Ovary (tissue), 9 donors: ENCODE data around the gene HOXA2. TPM values are rescaled to one million over a fixed set of nuclear protein-coding genes. Genes with fewer than 3 reads are reported as not detected.

Experiments used
- DNase-seq, 5 donors: peaks; one replicate each; pipeline ENCODE4 v3.0.0-alpha.2; 2019 to 2020
- H3K27ac ChIP-seq, 2 donors: fragments of 200-600 bp; one replicate each; pipeline versions ENCODE4 v1.5.1 to v1.8.0; 2019 to 2022
- H3K27me3 ChIP-seq: fragments of 200-600 bp; one replicate; pipeline ENCODE4 v1.8.0; 2022
- H3K36me3 ChIP-seq: fragments of 200-600 bp; sonication (generic); one replicate; pipeline ENCODE4 v1.5.1; 2019
- H3K4me1 ChIP-seq: one replicate; pipeline ENCODE4 v1.8.1; 2013; ENCODE audit warnings: mild to moderate bottlenecking, moderate library complexity; ENCODE audit not compliant: insufficient read depth
- H3K4me3 ChIP-seq: fragments of 200-600 bp; sonication (generic); one replicate; pipeline ENCODE4 v1.5.1; 2017
- H3K9me3 ChIP-seq, 2 donors: fragments of 200-600 bp in 1 of 2; sonication (generic) in 1 of 2; one replicate each; pipeline versions ENCODE4 v1.5.1 to v1.8.1; 2013 to 2019; ENCODE audit warnings: mild to moderate bottlenecking in 1 of 2, moderate library complexity in 1 of 2
- EP300 ChIP-seq: sonication (generic); formaldehyde crosslinking; IDR thresholded peaks from one replicate; pipeline ENCODE4 v1.6.1; 2017; ENCODE audit warnings: antibody characterized with exemption
- POLR2A ChIP-seq: fragments of 450-650 bp; IDR thresholded peaks from one replicate; pipeline ENCODE4 v1.6.1; 2017; ENCODE audit warnings: antibody characterized with exemption, mild to moderate bottlenecking, moderate library complexity
- WGBS, 3 donors: extraction: QIAGEN DNeasy Blood & Tissue Kit in 1 of 3; methylation state at CpG; one replicate each; pipeline versions ENCODE4 v1.1.5 to v1.1.7; 2013 to 2017; 5-methylcytosine and 5-hydroxymethylcytosine counted together
- intact Hi-C, 4 donors: fragments of 100-400 bp; cut with DNase I; formaldehyde crosslinking; loops; one replicate each; pipeline versions ENCODE4 v1.11.0 to v1.15.1; 2022 to 2023
- polyA plus RNA-seq, 2 donors: library from polyadenylated mRNA; stranded (reverse); fragments of 200-250 nt in 1 of 2; fragments of 350-450 nt in 1 of 2; fragmentation: Illumina TruSeq in 1 of 2; extraction: RNeasy Lipid Tissue Mini Kit (QIAGEN cat#74804) in 1 of 2; gene quantifications; one replicate each; pipeline ENCODE4 v1.2.3, GENCODE V29; 2013 to 2014
- total RNA-seq, 7 donors: library from RNA; depleted of rRNA in 2 of 7; stranded (reverse); fragments of >200 nt in 2 of 7; fragmentation: NEBNext Ultra II Directional in 3 of 7; extraction: Animal tissue kit (Norgen Biotek cat#: 25700) in 3 of 7; gene quantifications; one replicate each; pipeline versions ENCODE4 v1.1.0 to v1.2.4, GENCODE V29; 2016 to 2023
- TF ChIP-seq, protein P1 (sequence below), 3 donors: fragments of 450-650 bp in 2 of 3; fragments of 200-600 bp in 1 of 3; IDR thresholded peaks; one replicate each; pipeline versions ENCODE4 v1.5.1 to v1.8.0; 2016 to 2022; ENCODE audit warnings: antibody characterized with exemption in 3 of 3, mild to moderate bottlenecking in 1 of 3
- donor health status: DM: no; HTN: no; CAD: no; lungs with moderate emphysema.
- donor health status: DM: no; HTN: no; CAD: no.
- donor health status: Bipolar disorder and iron deficiency.
- donor health status: DM: yes; HTN: yes; CAD: no.
- donor health status: DM: no; HTN: no; CAD: no.
- donor health status: DM: yes; HTN: yes; CAD: no.

The HOXA2 gene
- total and polyA plus RNA-seq, 9 donors, result 0.36 to 9.0 (median 1.1) TPM; not detected in 2

DNA sequence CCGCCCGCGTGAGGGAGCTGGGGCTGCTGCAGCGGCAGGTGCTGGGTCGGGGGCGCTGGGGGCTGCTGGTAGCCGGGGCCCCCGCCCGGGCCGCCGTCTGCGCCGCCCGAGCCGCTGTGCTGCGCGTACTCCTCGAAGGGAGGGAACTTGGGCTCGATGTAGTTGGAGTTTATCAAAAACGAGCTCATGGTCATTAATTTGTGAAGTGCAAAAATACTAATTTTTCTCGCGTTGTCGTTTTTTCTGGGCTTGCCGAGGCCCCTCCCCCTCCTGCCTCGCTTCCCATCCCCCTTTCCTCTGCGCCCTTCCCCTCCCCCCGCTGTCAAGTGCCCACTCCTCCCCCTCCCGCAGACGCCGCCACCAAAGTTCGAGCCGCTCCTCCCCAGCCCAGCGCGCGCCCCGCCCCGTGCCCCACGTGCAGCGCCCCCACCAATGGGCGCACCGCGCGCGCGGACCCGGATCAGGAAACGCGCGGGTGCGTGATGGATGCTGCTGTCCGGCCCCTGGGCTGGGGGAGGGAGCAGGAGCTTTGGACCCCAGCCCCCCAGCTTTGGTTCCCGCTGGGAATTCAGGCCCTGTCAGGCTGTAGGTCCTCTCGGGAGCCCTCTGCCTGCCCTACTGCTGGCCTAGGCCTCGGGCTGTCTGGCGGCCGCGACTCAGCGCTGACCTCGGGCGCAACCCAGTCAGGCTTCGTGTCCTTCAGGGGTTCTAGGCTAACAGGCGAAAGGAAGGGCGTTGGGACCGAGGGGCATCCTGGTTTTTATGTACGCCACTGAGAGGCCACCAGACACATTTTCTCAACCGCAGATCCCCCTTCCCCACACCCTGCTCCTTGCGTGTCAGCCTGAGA lies 28.3 kb upstream of the HOXA2 start, which contains the start of gene HOXA4:
Gene HOXA4 (minus strand): TSS at position 218 of the 850 bp plus-strand sequence. CDS start 24 bp downstream, at position 194.
- peaks cover 6% of the 10 kb centered on the region for H3K4me1 ChIP-seq
- no peaks in the 10 kb centered on the region for H3K36me3 ChIP-seq
- H3K9me3 ChIP-seq, result peaks cover 0 to 5% of the 10 kb centered on the region in 2 donors
- DNase-seq, result peak; percentile 80 to 94 (median 88)
- TF ChIP-seq EP300 (no peak), POLR2A (no peak)
- TF ChIP-seq, protein P1, sequence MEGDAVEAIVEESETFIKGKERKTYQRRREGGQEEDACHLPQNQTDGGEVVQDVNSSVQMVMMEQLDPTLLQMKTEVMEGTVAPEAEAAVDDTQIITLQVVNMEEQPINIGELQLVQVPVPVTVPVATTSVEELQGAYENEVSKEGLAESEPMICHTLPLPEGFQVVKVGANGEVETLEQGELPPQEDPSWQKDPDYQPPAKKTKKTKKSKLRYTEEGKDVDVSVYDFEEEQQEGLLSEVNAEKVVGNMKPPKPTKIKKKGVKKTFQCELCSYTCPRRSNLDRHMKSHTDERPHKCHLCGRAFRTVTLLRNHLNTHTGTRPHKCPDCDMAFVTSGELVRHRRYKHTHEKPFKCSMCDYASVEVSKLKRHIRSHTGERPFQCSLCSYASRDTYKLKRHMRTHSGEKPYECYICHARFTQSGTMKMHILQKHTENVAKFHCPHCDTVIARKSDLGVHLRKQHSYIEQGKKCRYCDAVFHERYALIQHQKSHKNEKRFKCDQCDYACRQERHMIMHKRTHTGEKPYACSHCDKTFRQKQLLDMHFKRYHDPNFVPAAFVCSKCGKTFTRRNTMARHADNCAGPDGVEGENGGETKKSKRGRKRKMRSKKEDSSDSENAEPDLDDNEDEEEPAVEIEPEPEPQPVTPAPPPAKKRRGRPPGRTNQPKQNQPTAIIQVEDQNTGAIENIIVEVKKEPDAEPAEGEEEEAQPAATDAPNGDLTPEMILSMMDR (IDR thresholded peaks at IDR 0.05), result no peak
- H3K4me3 ChIP-seq, result peak within 1 kb of the TSS; percentile 53
- peak within 1 kb of the TSS in 1 of 2 donors; percentile 61 for H3K27ac ChIP-seq
- intact Hi-C loops, result loop anchor here in 1 of 4 donors (5.0 kb wide), 1 partner anchor 273 kb away; no protein-coding TSS in a partner anchor
- WGBS, 3 donors, result 2 to 4% (median 2%) methylated on average over 47 to 67 of the region's 67 CpGs
- H3K27me3 ChIP-seq, result no peaks in the 10 kb centered on the region

DNA sequence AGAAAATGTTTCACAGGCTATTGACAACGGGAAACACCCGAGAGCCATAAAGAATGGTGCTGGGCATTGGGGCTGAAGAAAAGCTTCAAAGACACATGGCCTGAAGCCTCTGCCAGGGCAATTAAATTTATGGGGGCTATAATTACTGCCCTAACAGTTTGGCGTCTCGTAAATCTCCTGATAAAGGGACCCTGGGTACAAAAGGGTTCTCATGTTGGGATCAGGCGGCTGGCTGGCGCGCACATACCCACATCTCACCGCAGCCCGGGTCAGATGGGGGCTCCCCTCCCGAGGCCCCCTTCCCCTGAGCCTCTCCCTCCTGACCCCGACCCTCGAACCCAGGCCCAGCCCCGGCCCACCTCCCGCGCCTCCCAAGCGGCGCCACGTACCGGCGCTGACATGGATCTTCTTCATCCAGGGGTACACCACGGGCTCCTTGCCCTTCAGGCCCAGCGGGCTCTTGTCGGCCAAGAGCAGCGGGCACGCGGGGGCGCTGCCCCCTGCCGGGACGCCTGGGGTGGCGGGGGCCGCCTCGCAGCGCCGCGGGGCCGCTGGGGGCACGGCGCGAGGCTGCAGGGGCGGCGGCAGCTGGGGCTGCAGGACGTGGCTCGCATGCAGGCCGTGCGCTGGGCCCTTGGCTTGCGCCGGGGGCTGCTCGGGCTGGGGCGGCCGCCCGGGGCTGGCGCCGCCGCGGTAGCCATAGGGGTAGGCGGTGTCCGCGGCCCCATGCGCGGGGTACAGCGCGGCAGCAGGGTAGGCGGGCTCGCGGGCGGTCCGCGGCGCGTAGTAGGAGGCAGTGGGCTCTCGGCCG lies 27.5 kb upstream of the HOXA2 start:
- Histone ChIP-seq H3K9me3 (peaks cover 0 to 5% of the 10 kb centered on the region in 2 donors), H3K4me1 (peaks cover 6% of the 10 kb centered on the region), H3K27ac (peak overlapping the region in 1 of 2 donors; percentile 61), H3K36me3 (no peaks in the 10 kb centered on the region), H3K4me3 (peak overlapping the region; percentile 53), H3K27me3 (no peaks in the 10 kb centered on the region)
- intact Hi-C loops, result loop anchor here in 1 of 4 donors (5.0 kb wide), 1 partner anchor 273 kb away; no protein-coding TSS in a partner anchor
- DNase-seq, result peak in 1 of 5 donors; percentile 67
- WGBS, 3 donors, result 3 to 5% (median 3%) methylated on average over 43 to 72 of the region's 72 CpGs
- TF ChIP-seq POLR2A (no peak), EP300 (no peak)
- TF ChIP-seq, protein P1 (IDR thresholded peaks at IDR 0.05), result no peak

DNA sequence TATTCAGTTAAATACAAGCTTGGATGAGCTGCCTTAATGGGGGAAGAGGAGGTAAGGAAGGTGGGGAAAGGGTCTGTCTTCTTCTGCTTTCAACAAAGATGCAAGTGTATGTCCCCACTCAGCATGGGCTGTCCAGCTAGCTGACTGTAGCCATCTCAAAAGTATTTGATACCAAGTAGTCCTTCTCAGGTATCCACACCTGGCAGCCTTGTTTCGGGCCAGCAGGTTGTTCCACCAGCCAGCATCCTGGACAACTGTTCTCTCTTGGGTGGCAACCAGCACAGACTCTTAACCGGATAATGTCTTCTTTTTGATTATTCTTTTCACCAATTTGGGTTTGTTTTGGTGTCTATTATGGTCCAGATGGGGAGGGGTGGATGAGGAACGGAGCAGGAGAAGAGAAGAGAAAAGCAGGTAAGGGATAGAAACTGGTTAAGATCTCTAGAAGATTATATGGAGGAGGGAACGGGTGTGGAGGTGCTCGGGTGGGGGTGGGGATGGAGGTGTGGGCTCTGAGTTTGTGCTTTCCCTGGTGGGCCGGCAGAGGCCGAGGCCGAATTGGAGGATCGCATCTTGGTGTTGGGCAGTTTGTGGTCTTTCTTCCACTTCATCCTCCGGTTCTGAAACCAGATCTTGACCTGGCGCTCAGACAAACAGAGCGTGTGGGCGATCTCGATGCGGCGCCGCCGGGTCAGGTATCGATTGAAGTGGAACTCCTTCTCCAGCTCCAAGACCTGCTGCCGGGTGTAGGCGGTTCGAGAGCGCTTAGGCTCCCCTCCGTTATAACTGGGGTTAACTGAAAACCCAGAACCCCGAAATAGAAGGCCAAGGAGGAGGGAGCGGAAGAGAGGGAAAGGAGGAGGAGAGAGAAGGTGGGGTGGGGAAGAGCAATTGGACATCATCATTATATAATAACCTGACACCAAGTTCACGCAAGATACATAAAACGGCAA lies 26.6 kb upstream of the HOXA2 start:
- H3K4me1 ChIP-seq, result peaks cover 6% of the 10 kb centered on the region
- intact Hi-C loops, result no loop called here
- WGBS, 3 donors, result 46 to 59% (median 46%) methylated on average over 28 of the region's 28 CpGs

More for the DNA sequence above, 26.6 kb upstream of the HOXA2 start:
- Histone ChIP-seq H3K4me3 (no peak overlapping the region), H3K9me3 (peaks cover 0 to 5% of the 10 kb centered on the region in 2 donors), H3K36me3 (no peaks in the 10 kb centered on the region), H3K27ac (peak overlapping the region in 1 of 2 donors; percentile 61), H3K27me3 (no peaks in the 10 kb centered on the region)
- no peak for TF ChIP-seq EP300
- TF ChIP-seq, protein P1 (IDR thresholded peaks at IDR 0.05), result no peak
- no peak for TF ChIP-seq POLR2A
- DNase-seq, result peak in 1 of 5 donors; percentile 59
